GM12873 (cell line): Measurements from ENCODE around the gene CDC5L.

Source experiments
- CTCF ChIP-seq: IDR thresholded peaks from 2 replicates; pipeline ENCODE4 v1.5.1; 2012; ENCODE audit warnings: low read depth, mild to moderate bottlenecking, moderate library complexity, low read length, control low read depth; ENCODE audit not compliant: insufficient read depth; ENCODE audit errors: missing control alignments

Gene CDC5L

GRCh38 chr6:44404022-44404714 is 16.7 kb downstream of the CDC5L start:
- no peak for TF ChIP-seq CTCF

- no peak for TF ChIP-seq CTCF
Measured at GRCh38 chr6:44404715-44405099, 17.2 kb downstream of the CDC5L start.

- no peak for TF ChIP-seq CTCF
Measured at GRCh38 chr6:44407951-44408670, 20.6 kb downstream of the CDC5L start.

- no peak for TF ChIP-seq CTCF
Measured at GRCh38 chr6:44409207-44409794, 21.8 kb downstream of the CDC5L start.

GRCh38 chr6:44410363-44410762 is 22.9 kb downstream of the CDC5L start:
- no peak for TF ChIP-seq CTCF

GRCh38 chr6:44411141-44411540 is 23.6 kb downstream of the CDC5L start:
- no peak for TF ChIP-seq CTCF

- peak; percentile 24 for TF ChIP-seq CTCF
Measured at GRCh38 chr6:44415449-44415848, 27.9 kb downstream of the CDC5L start.
